ENCODE measurements around the gene ATXN1.

Gene ATXN1

GRCh38 chr6:16374016-16374415 lies 387.2 kb downstream of the ATXN1 start:
- no peak for DNase-seq

GRCh38 chr6:16372029-16372776 lies 389.1 kb downstream of the ATXN1 start:
- DNase-seq = no peak

GRCh38 chr6:16371401-16371800 lies 389.9 kb downstream of the ATXN1 start:
- DNase-seq = no peak

GRCh38 chr6:16370943-16371342 lies 390.3 kb downstream of the ATXN1 start:
- no peak for DNase-seq

- DNase-seq = no peak
Measured at GRCh38 chr6:16369989-16370388, 391.3 kb downstream of the ATXN1 start.

- DNase-seq = no peak
Measured at GRCh38 chr6:16369140-16369745, 392.0 kb downstream of the ATXN1 start.

- no peak for DNase-seq
Measured at GRCh38 chr6:16367571-16367970, 393.7 kb downstream of the ATXN1 start.

- no peak for DNase-seq
Measured at GRCh38 chr6:16363749-16364148, 397.5 kb downstream of the ATXN1 start.

- no peak for DNase-seq
Measured at GRCh38 chr6:16362819-16363589, 398.3 kb downstream of the ATXN1 start.

GRCh38 chr6:16362296-16362695 lies 399.0 kb downstream of the ATXN1 start:
- no peak for DNase-seq

- no peak for DNase-seq
Measured at GRCh38 chr6:16361861-16362260, 399.4 kb downstream of the ATXN1 start.

GRCh38 chr6:16361121-16361520 lies 400.1 kb downstream of the ATXN1 start:
- DNase-seq = no peak

GRCh38 chr6:16360365-16360764 lies 400.9 kb downstream of the ATXN1 start:
- no peak for DNase-seq

GRCh38 chr6:16359563-16359962 lies 401.7 kb downstream of the ATXN1 start:
- DNase-seq = no peak

GRCh38 chr6:16358531-16359138 lies 402.6 kb downstream of the ATXN1 start:
- no peak for DNase-seq

- no peak for DNase-seq
Measured at GRCh38 chr6:16355699-16356446, 405.4 kb downstream of the ATXN1 start.

GRCh38 chr6:16355238-16355637 lies 406.0 kb downstream of the ATXN1 start:
- no peak for DNase-seq

GRCh38 chr6:16354692-16355091 lies 406.6 kb downstream of the ATXN1 start:
- no peak for DNase-seq

GRCh38 chr6:16352821-16353438 lies 408.3 kb downstream of the ATXN1 start:
- DNase-seq = no peak

GRCh38 chr6:16352258-16352635 lies 409.0 kb downstream of the ATXN1 start:
- DNase-seq = no peak

GRCh38 chr6:16349544-16349943 lies 411.7 kb downstream of the ATXN1 start:
- DNase-seq = no peak

- DNase-seq = no peak
Measured at GRCh38 chr6:16346831-16347230, 414.4 kb downstream of the ATXN1 start.
